Activated CD4-positive, alpha-beta T cell treated with anti-CD3 and anti-CD28 coated beads, Interleukin-2, Interleukin-4, amounts not matched to agents 100 ng/mL and 50 ng/mL, durations not matched to agents 16 hours and 8 hours (primary cell): ENCODE measurements around the gene SMIM30.
"Not testable (repeated sequence)": the region's sequence is repeated elsewhere in the genome, so short reads cannot be mapped to it uniquely, and the experiment has no call there.

Experiments
- DNase-seq: peaks from one replicate; pipeline ENCODE4 v3.0.0-alpha.2; 2020; ENCODE audit warnings: low spot score

Gene SMIM30

GRCh38 chr7:113118074-113118959 is at the start of gene SMIM30:
SMIM30 (minus strand) TSS chr7:113118554; CDS start chr7:113117578, 976 bp downstream.
- peak; percentile 90 for DNase-seq

GRCh38 chr7:113166176-113166575 is 47.8 kb upstream of the SMIM30 start:
- not testable (repeated sequence) for DNase-seq

GRCh38 chr7:113161050-113161449 is 42.7 kb upstream of the SMIM30 start:
- DNase-seq = no peak

GRCh38 chr7:113159746-113160339 is 41.5 kb upstream of the SMIM30 start:
- peak; percentile 34 for DNase-seq

GRCh38 chr7:113158756-113159155 is 40.4 kb upstream of the SMIM30 start:
- no peak for DNase-seq

GRCh38 chr7:113154117-113154516 is 35.8 kb upstream of the SMIM30 start:
- no peak for DNase-seq

GRCh38 chr7:113144817-113145216 is 26.5 kb upstream of the SMIM30 start:
- DNase-seq = no peak

- DNase-seq = no peak
Observed at GRCh38 chr7:113143486-113144257, 25.3 kb upstream of the SMIM30 start.

GRCh38 chr7:113142385-113143119 is 24.2 kb upstream of the SMIM30 start:
- DNase-seq = no peak

- DNase-seq = no peak
Observed at GRCh38 chr7:113141803-113142202, 23.4 kb upstream of the SMIM30 start.

- DNase-seq = no peak
Observed at GRCh38 chr7:113140956-113141355, 22.6 kb upstream of the SMIM30 start.

GRCh38 chr7:113137241-113137640 is 18.9 kb upstream of the SMIM30 start:
- no peak for DNase-seq

GRCh38 chr7:113134025-113134424 is 15.7 kb upstream of the SMIM30 start:
- DNase-seq = no peak

GRCh38 chr7:113131367-113131766 is 13.0 kb upstream of the SMIM30 start:
- DNase-seq = no peak

- DNase-seq = no peak
Observed at GRCh38 chr7:113128031-113128430, 9.7 kb upstream of the SMIM30 start.

GRCh38 chr7:113125728-113126127 is 7.4 kb upstream of the SMIM30 start:
- DNase-seq = no peak

GRCh38 chr7:113122744-113123143 is 4.4 kb upstream of the SMIM30 start:
- DNase-seq = peak; percentile 76

GRCh38 chr7:113120647-113121046 is 2.3 kb upstream of the SMIM30 start:
- no peak for DNase-seq

GRCh38 chr7:113119429-113119828 is 1.1 kb upstream of the SMIM30 start:
- DNase-seq = no peak

GRCh38 chr7:113117374-113117774 is 980 bp downstream of the SMIM30 start:
- DNase-seq = peak; percentile 59

GRCh38 chr7:113113912-113114311 is 4.4 kb downstream of the SMIM30 start:
- no peak for DNase-seq

GRCh38 chr7:113109718-113110117 is 8.6 kb downstream of the SMIM30 start:
- no peak for DNase-seq
